ENCODE results near the gene CARD6.
"Not testable (repeated sequence)": the region's sequence is repeated elsewhere in the genome, so short reads cannot be mapped to it uniquely, and the experiment has no call there.

CARD6 gene

DNA sequence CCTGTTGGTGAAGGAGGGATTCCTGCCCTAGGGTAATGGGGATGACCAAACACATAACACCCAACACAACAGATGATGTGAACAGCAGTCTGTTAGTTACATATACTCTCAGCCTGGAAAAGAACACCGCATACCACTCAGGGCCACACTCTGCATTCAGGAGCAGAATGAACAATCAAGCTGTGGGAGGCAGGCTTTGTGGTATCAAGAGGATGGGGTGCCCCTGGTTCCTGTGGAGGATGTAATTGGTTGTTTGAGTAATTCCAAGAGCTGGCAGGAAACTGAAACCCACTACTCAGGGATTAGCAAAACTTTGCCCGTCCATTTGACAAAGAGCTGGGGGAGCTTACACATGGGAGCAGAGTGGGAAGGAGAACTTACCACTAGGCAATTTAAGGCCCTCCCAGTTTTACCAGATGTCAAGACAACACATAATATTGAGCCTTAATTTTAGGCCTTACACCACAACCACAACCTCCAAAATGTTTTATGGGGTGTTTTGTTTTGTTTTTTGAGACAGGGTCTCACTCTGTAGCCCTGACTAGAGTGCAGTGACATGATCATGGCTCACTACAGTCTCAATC is 27.4 kb upstream of the CARD6 start:
- H3K27ac Mint-ChIP-seq = no peak overlapping the region
- H3K4me1 Mint-ChIP-seq = no peaks in the 10 kb centered on the region
- no peaks in the 10 kb centered on the region for H3K36me3 Mint-ChIP-seq (ENCODE audit: low read depth)
- H3K4me3 Mint-ChIP-seq = no peak overlapping the region
- no peaks in the 10 kb centered on the region for H3K27me3 Mint-ChIP-seq (ENCODE audit: low read depth)
- TF ChIP-seq, protein P1, sequence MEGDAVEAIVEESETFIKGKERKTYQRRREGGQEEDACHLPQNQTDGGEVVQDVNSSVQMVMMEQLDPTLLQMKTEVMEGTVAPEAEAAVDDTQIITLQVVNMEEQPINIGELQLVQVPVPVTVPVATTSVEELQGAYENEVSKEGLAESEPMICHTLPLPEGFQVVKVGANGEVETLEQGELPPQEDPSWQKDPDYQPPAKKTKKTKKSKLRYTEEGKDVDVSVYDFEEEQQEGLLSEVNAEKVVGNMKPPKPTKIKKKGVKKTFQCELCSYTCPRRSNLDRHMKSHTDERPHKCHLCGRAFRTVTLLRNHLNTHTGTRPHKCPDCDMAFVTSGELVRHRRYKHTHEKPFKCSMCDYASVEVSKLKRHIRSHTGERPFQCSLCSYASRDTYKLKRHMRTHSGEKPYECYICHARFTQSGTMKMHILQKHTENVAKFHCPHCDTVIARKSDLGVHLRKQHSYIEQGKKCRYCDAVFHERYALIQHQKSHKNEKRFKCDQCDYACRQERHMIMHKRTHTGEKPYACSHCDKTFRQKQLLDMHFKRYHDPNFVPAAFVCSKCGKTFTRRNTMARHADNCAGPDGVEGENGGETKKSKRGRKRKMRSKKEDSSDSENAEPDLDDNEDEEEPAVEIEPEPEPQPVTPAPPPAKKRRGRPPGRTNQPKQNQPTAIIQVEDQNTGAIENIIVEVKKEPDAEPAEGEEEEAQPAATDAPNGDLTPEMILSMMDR (IDR thresholded peaks at IDR 0.05; ENCODE audit: unreplicated experiment in 3 of 3) = no peak
- H3K9me3 Mint-ChIP-seq = no peaks in the 10 kb centered on the region

DNA sequence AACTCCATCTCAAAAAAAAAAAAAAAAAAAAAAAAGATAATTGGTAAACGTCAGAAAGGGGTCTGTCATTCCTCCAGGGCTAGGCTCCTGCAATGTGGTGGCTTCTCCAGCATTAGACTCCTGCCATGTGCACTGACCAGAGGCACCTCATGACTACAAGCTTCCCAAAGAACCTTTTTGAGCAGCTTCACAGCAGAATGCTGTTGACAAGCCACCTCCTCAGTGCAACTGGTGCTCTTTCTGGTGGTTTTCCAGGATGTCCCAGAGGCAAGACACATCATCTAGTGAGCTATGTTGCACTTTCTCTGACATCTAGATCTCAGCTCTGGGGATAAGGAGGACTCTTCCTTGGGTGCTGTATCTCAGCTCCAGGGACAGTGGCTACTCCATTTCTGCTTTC is 17.7 kb upstream of the CARD6 start:
- TF ChIP-seq, protein P1 (IDR thresholded peaks at IDR 0.05; ENCODE audit: unreplicated experiment in 3 of 3) = no peak
- no peak overlapping the region for H3K27ac Mint-ChIP-seq
- no peak overlapping the region for H3K4me3 Mint-ChIP-seq
- no peaks in the 10 kb centered on the region for H3K4me1 Mint-ChIP-seq
- H3K27me3 Mint-ChIP-seq (ENCODE audit: low read depth) = no peaks in the 10 kb centered on the region
- H3K36me3 Mint-ChIP-seq (ENCODE audit: low read depth) = peaks cover 42% of the 10 kb centered on the region
- H3K9me3 Mint-ChIP-seq = no peaks in the 10 kb centered on the region

DNA sequence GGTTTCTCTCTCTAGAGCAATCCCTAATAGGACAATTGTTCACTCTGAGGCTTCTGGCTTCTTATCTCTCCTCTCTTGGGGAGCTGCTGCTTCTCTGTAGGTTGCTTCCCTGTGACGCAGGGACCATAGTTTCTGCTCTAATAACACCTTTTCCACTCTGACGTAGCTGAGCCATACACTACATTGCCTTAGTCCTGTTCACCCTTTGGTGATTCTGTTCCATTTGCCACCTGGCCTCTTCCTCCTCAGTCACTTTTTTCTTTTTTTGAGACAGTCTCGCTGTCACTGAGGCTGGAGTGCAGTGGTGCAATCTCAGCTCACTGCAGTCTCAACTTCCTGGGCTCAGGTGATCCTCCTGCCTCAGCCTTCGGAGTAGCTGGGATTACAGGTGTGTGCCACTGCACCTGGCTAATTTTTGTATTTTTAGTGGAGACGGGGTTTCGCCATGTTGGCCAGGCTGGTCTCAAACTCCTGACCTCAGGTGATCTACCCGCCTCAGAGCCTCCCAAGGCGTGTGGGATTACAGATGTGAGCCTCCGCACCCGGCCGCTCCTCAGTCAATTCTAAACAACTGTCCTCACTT is 15.6 kb upstream of the CARD6 start:
- not testable (repeated sequence) for H3K9me3 Mint-ChIP-seq; H3K27me3 Mint-ChIP-seq (ENCODE audit: low read depth); H3K4me1 Mint-ChIP-seq; H3K4me3 Mint-ChIP-seq
- Mint-ChIP-seq H3K27ac (peak overlapping the region in 1 of 3 experiments; percentile 18), H3K36me3 (ENCODE audit: low read depth) (peaks cover 62% of the 10 kb centered on the region)

DNA sequence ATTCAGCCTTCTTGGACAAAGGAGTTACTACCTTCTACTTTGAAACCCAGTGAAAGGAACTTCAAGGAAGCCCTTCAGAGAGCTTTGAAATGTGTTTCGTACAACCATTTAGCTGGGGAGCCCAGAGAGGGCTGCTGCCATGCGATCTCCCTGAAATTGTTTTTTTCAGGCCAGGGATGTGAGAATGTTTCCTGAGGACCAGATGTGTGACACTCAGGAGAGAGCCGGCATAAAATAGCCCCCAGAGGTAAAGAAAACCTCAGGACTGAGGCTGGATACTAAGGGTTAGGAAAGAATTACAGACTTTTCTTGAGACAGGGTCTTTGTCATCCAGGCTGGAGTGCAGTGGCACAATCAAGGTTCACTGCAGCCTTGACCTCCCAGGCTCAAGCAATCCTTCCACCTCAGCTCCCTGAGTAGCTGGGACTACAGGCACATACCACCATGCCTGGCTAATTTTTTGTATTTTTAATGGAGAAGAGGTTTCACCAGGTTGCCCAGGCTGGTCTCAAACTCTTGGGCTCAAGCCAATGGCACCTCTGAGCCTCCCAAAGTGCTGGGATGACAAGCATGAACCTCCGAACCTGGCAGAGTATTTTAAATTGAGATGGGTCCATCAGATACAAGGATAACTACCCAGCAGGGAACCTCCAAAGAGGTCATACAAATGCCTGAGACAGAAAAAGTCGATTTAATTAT is 14.5 kb upstream of the CARD6 start:
- Mint-ChIP-seq H3K36me3 (ENCODE audit: low read depth) (peaks cover 73% of the 10 kb centered on the region), H3K27me3 (ENCODE audit: low read depth) (no peaks in the 10 kb centered on the region), H3K9me3 (no peaks in the 10 kb centered on the region), H3K27ac (no peak overlapping the region), H3K4me3 (no peak overlapping the region), H3K4me1 (no peaks in the 10 kb centered on the region)
- TF ChIP-seq, protein P1 (IDR thresholded peaks at IDR 0.05; ENCODE audit: unreplicated experiment in 3 of 3) = no peak

DNA sequence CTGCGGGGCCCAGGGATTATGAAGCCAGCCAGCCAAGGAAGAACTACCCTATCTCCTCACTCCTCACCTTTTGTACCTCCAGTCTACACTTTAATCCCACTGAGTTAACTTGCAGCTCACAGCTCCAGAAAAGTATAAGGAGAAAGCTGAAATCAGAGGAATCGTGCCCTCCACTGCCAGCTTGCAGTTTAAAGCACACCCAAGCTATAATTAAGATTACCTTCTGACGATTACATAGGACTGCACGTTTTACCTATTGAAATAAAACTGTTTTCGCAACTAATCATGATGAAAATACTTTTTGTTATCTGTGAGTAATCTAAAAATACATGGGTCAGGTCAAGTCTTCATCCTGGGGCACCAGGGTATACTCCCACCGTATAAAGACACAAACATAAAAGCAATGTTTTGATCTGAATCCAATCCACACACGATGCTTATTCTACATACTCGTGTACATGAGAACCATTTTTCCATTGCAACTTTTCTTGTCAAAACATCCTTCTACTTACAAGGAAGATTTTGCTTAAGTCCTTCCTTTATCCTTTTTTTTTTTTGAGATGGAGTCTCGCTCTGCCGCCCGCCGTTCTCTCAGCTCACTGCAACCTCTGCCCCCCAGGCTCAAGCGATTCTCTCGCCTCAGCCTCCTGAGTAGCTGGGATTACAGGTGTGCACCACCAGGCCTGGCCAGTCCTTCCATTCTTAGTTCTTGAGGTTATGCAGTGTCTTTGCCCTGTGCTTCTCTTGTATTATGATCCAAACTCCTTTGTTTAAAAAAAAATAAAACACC is 13.8 kb upstream of the CARD6 start:
- TF ChIP-seq, protein P1 (IDR thresholded peaks at IDR 0.05; ENCODE audit: unreplicated experiment in 3 of 3) = no peak
- Mint-ChIP-seq H3K36me3 (ENCODE audit: low read depth) (peaks cover 80% of the 10 kb centered on the region), H3K4me1 (peaks cover under 1% of the 10 kb centered on the region)

DNA sequence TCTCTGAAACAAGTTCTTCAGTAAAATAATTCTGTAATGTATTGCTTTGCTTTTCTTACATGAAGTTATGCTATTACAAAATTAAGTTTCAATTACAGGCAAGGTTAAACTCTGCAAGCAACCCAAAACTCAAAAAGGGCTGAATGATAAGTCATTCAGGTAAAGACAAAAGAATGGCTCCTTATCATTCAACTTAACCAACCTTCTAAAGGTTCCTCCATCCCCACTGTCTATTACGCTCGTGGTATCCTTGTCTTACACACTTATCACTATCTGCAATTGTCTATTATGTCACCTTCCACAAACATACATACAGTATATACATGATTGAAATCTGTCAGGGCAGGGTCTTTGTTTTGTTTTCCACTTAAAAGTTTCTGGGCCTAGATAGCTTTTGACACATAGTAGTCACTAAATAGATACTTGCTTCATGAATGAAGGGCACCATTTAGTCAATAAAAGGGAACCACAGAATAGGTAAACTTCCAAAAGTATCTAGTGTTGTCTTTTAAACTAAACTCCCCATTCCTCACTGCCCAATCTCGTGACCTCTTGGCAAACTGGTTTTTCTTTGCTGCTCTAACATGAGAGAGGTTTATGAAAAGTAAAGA is 13.0 kb upstream of the CARD6 start:
- TF ChIP-seq, protein P1 (IDR thresholded peaks at IDR 0.05; ENCODE audit: unreplicated experiment in 3 of 3) = no peak
- Mint-ChIP-seq H3K4me1 (peaks cover 8% of the 10 kb centered on the region), H3K27me3 (ENCODE audit: low read depth) (no peaks in the 10 kb centered on the region), H3K9me3 (no peaks in the 10 kb centered on the region), H3K4me3 (no peak overlapping the region), H3K36me3 (ENCODE audit: low read depth) (peaks cover 84% of the 10 kb centered on the region), H3K27ac (peak overlapping the region in 1 of 3 experiments; percentile 6)

More for the DNA sequence above, 13.8 kb upstream of the CARD6 start:
- H3K27me3 Mint-ChIP-seq (ENCODE audit: low read depth) = no peaks in the 10 kb centered on the region
- H3K9me3 Mint-ChIP-seq = no peaks in the 10 kb centered on the region
- H3K27ac Mint-ChIP-seq = peak overlapping the region in 1 of 3 experiments; percentile 6
- no peak overlapping the region for H3K4me3 Mint-ChIP-seq

All from nephron (organoid).